ENCODE measurements around the gene LENG9. TPM values are rescaled to one million over a fixed set of nuclear protein-coding genes. Genes with fewer than 3 reads are reported as not detected.
"Not testable (repeated sequence)": the region's sequence is repeated elsewhere in the genome, so short reads cannot be mapped to it uniquely, and the experiment has no call there.

The LENG9 gene
- total RNA-seq, 4 donors from 2014 or later: 1.5 to 4.9 (median 3.4) TPM

DNA sequence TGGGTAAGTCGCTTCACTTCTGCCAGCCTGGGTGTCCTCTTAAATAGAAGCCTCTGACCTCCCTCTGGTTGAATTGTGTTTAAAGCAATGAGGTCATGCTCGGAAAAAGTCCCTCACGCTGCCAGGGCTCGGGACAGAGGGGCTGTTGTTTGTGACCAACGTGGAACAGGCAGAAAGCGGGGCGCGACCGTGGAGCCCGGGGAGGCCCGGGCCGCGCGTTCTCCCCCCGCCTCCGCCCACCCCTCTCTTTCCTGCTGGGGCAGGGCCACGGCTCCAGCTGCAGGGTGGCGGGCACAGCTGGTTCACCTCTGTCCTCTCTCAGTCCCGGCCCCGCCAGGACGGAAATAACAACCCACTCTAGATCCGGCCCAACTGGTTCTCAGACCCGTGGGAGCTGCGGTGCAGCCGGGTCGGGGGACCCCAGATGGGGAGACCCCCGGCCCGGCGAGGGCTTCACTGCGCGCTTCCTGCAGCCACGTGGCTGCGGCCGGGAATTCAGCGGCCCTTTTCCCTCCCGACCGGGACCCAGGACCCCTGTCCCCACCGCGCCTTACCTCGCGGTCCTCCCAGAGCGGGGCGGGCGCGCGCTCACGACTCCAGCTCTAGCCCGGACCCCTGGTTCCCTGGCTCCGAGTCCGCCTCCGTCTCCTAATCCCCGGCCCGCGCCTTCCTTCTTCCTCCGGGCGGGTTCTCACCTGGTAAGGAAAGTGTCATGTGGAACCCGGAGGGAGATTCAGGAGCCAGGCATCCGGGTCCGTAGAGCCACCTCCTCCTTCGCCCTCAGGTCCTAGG is 7.6 kb upstream of the LENG9 start:
- Histone ChIP-seq H3K27me3 (peaks cover 10 to 23% (median 14%) of the 10 kb centered on the region in 3 donors), H3K4me1 (peaks cover 8 to 12% of the 10 kb centered on the region in 2 donors), H3K27ac (peak overlapping the region; percentile 43 to 73 (median 70)), H3K36me3 (no peaks in the 10 kb centered on the region), H3K4me3 (peak overlapping the region; percentile 22 to 50 (median 46)), H3K9me3 (no peaks in the 10 kb centered on the region)
- intact Hi-C loops (cut with DNase I; ENCODE audit: low total_unique reads): no loop called here
- TF ChIP-seq, protein P1, sequence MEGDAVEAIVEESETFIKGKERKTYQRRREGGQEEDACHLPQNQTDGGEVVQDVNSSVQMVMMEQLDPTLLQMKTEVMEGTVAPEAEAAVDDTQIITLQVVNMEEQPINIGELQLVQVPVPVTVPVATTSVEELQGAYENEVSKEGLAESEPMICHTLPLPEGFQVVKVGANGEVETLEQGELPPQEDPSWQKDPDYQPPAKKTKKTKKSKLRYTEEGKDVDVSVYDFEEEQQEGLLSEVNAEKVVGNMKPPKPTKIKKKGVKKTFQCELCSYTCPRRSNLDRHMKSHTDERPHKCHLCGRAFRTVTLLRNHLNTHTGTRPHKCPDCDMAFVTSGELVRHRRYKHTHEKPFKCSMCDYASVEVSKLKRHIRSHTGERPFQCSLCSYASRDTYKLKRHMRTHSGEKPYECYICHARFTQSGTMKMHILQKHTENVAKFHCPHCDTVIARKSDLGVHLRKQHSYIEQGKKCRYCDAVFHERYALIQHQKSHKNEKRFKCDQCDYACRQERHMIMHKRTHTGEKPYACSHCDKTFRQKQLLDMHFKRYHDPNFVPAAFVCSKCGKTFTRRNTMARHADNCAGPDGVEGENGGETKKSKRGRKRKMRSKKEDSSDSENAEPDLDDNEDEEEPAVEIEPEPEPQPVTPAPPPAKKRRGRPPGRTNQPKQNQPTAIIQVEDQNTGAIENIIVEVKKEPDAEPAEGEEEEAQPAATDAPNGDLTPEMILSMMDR (IDR thresholded peaks at IDR 0.05 in 4 of 5, conservative IDR thresholded peaks at IDR 0.05 in 1 of 5): no peak
- TF ChIP-seq POLR2A (IDR thresholded peaks at IDR 0.05): peak in 1 of 2 donors; percentile 21
- DNase-seq (no peak), ATAC-seq (peak in 1 of 2 donors; percentile 25)
- in situ Hi-C loops (cut with MboI; ENCODE audit: low sequenced_read_pairs in 4 of 4): no loop called here

DNA sequence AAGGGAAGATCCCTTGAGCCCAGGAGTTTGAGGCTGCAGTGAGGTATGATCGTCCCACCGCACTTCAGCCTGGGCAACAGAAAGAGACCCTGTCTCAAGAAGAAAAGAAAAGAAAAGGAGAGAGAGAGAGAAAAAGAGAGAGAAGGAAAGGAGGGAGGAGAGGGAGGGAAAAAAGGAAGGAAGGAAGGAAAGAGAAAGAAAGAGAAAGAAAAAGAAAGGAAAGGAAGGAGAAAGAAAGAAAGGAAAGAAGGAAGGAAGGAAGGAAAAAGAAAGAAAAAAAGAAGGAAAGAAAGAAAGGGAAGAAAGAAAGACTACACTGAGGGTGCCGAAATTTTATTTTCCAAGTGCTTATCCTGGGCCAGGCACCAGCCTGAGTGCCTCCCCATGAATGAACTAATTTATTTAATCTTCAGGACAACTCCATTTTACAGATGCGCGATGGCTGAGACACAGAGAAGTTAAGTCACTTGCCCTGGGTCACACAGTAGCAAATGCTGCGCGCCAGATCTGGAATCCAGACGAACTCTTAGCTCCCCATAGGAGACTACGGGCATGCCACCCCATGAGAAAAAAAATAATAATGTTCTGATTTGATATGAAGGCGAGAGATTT is 6.8 kb upstream of the LENG9 start:
- TF ChIP-seq, protein P1 (IDR thresholded peaks at IDR 0.05 in 4 of 5, conservative IDR thresholded peaks at IDR 0.05 in 1 of 5): no peak
- TF ChIP-seq POLR2A (IDR thresholded peaks at IDR 0.05): no peak
- Histone ChIP-seq H3K4me3 (peak overlapping the region in 2 of 4 donors; percentile 22 to 43), H3K36me3 (no peaks in the 10 kb centered on the region), H3K27me3 (peaks cover 10 to 23% (median 14%) of the 10 kb centered on the region in 3 donors), H3K27ac (peak overlapping the region; percentile 43 to 73 (median 70)), H3K9me3 (no peaks in the 10 kb centered on the region), H3K4me1 (peaks cover 8 to 12% of the 10 kb centered on the region in 2 donors)
- in situ Hi-C loops (cut with MboI; ENCODE audit: low sequenced_read_pairs in 4 of 4): no loop called here
- ATAC-seq: no peak
- intact Hi-C loops (cut with DNase I; ENCODE audit: low total_unique reads): no loop called here
- DNase-seq: no peak

DNA sequence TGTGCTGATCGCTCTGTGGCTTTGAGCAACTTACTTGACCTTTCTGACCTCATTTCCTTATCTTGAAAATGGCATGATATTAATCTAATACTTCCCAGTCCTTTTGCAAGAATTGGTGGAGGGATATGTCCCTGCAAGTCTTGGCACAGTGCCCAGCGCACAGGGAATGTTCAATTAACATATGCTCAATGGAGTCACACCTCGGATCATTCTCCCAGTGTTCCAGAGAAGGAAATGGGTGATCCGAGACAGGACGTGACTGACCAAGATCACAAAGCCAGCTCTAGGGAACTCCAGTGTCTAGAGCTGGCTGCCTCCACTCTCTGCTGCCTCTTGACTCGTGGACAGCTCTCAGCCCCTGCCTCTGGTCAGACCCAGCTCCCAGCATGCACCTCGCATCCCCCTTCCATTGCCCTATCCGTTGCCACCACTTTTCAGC is 5.9 kb upstream of the LENG9 start:
- ATAC-seq: peak; percentile 32 to 37

DNA sequence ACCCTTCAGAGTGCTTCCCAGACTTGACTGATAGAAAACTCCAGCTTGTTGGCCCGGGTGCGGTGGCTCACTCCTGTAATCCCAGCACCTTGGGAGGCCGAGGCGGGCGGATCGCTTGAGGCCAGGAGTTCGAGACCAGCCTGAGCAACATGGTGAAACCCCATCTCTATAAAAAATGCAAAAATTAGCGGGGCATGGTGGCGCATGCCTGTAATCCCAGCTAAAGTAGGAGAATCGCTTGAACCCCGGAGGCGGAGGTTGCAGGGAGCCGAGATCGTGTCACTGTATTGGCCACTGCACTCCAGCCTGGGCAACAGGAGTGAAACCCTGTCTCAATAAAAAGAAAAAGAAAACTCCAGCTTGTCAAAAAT is 2.5 kb upstream of the LENG9 start:
- intact Hi-C loops (cut with DNase I; ENCODE audit: low total_unique reads): loop anchor here (10.0 kb wide), 3 partner anchors 301 to 789 kb away; partner anchors contain the start of gene PPP6R1
- ATAC-seq; H3K4me3 ChIP-seq; in situ Hi-C loops (cut with MboI; ENCODE audit: low sequenced_read_pairs in 4 of 4); H3K27ac ChIP-seq; DNase-seq; H3K9me3 ChIP-seq: not testable (repeated sequence)
- peaks cover 0 to 10% of the 10 kb centered on the region in 2 donors for H3K36me3 ChIP-seq
- H3K27me3 ChIP-seq: peaks cover 6 to 10% (median 7%) of the 10 kb centered on the region in 3 donors
- H3K4me1 ChIP-seq: peaks cover 15 to 30% of the 10 kb centered on the region in 2 donors

More for the DNA sequence above, 5.9 kb upstream of the LENG9 start:
- Histone ChIP-seq H3K4me3 (no peak overlapping the region), H3K36me3 (no peaks in the 10 kb centered on the region), H3K4me1 (peaks cover 8 to 13% of the 10 kb centered on the region in 2 donors), H3K27me3 (peaks cover 10 to 20% (median 14%) of the 10 kb centered on the region in 3 donors), H3K27ac (peak overlapping the region in 3 of 4 donors; percentile 70 to 73 (median 71)), H3K9me3 (no peaks in the 10 kb centered on the region)
- TF ChIP-seq, protein P1 (IDR thresholded peaks at IDR 0.05 in 4 of 5, conservative IDR thresholded peaks at IDR 0.05 in 1 of 5): no peak
- no peak for TF ChIP-seq POLR2A (IDR thresholded peaks at IDR 0.05)
- DNase-seq: no peak
- intact Hi-C loops (cut with DNase I; ENCODE audit: low total_unique reads) (loop anchor here (10.0 kb wide), 3 partner anchors 305 to 785 kb away; partner anchors contain the start of gene PPP6R1), in situ Hi-C loops (cut with MboI; ENCODE audit: low sequenced_read_pairs in 4 of 4) (no loop called here)

Measured in gastrocnemius medialis (tissue), 4 donors.